H1 (cell line): ENCODE results near the gene CYB5R2. TPM values are rescaled to one million over a fixed set of nuclear protein-coding genes. Genes with fewer than 3 reads are reported as not detected.

Experiments
- CTCF ChIA-PET: fragments of 300-600 bp; sonication (Branson Sonifier 250); formaldehyde crosslinking; loops from one replicate; lab custom pipeline; 2021; ENCODE audit not compliant: partially characterized antibody; lab: Charles Lee
- POLR2A ChIA-PET: fragments of 300-600 bp; sonication (Branson Sonifier 250); formaldehyde crosslinking; loops from one replicate; lab custom pipeline; 2021; ENCODE audit warnings: inconsistent platforms; ENCODE audit not compliant: partially characterized antibody; lab: Charles Lee
- DNase-seq, 2 experiments: peaks; one replicate each; pipeline versions ENCODE4 v3.0.0 to v3.0.0-alpha.2; 2010 to 2022; ENCODE audit warnings: low spot score in 2 of 2, low read depth in 1 of 2, mixed read lengths in 1 of 2
- FAIRE-seq: peaks from 2 replicates; lab custom pipeline; 2011; peaks lifted over from hg19 to GRCh38; lab: Jason Lieb, UNC
- H2AFZ ChIP-seq: 2 replicates; pipeline ENCODE4 v1.8.1; 2012; ENCODE audit warnings: low read length, inconsistent platforms
- H2AK5ac ChIP-seq: 2 replicates; pipeline ENCODE4 v1.6.1; 2013; ENCODE audit warnings: low read depth, low read length
- H2BK120ac ChIP-seq: replicated peaks from 2 replicates; pipeline ENCODE3; 2013; ENCODE audit warnings: low read depth, low read length, inconsistent platforms
- H2BK12ac ChIP-seq: 2 replicates; pipeline ENCODE4 v1.6.1; 2013; ENCODE audit warnings: low read depth, low read length
- H2BK15ac ChIP-seq: 2 replicates; pipeline ENCODE4 v1.6.1; 2013; ENCODE audit warnings: low read length
- H2BK20ac ChIP-seq: 2 replicates; pipeline ENCODE4 v1.6.1; 2013; ENCODE audit warnings: low read length
- H2BK5ac ChIP-seq: 2 replicates; pipeline ENCODE4 v1.6.1; 2013; ENCODE audit warnings: low read depth, low read length
- H3K14ac ChIP-seq: 2 replicates; pipeline ENCODE4 v1.6.1; 2013; ENCODE audit warnings: inconsistent platforms; ENCODE audit not compliant: insufficient read length
- H3K18ac ChIP-seq: 2 replicates; pipeline ENCODE4 v1.6.1; 2013; ENCODE audit warnings: low read length; ENCODE audit errors: extremely low read depth
- H3K23ac ChIP-seq: 2 replicates; pipeline ENCODE4 v1.6.1; 2013; ENCODE audit warnings: inconsistent platforms; ENCODE audit not compliant: insufficient read length
- H3K23me2 ChIP-seq: 2 replicates; pipeline ENCODE4 v1.6.1; 2013; ENCODE audit warnings: low read depth, low read length
- H3K27ac ChIP-seq: 2 replicates; pipeline ENCODE4 v1.6.1; 2011; ENCODE audit warnings: low read depth, low read length, inconsistent platforms
- H3K27me3 ChIP-seq, 4 experiments: replicated peaks in 1 of 4; 1 replicate in 1 of 4; 2 replicates in 3 of 4; pipeline versions ENCODE4 v1.6.1 to v1.8.1; 2011 to 2013; ENCODE audit warnings: low read length in 3 of 4, mild to moderate bottlenecking in 3 of 4, inconsistent platforms in 2 of 4, mixed read lengths in 2 of 4, moderate library complexity in 1 of 4; ENCODE audit not compliant: control insufficient read depth in 3 of 4, insufficient read depth in 3 of 4; ENCODE audit errors: extremely low read depth in 1 of 4
- H3K36me3 ChIP-seq, 4 experiments: 2 replicates each; pipeline versions ENCODE4 v1.6.1 to v1.8.1; 2011 to 2013; ENCODE audit warnings: mild to moderate bottlenecking in 4 of 4, low read length in 3 of 4, moderate library complexity in 2 of 4, control low read depth in 1 of 4, inconsistent platforms in 1 of 4; ENCODE audit not compliant: insufficient read depth in 4 of 4, control insufficient read depth in 2 of 4
- H3K4ac ChIP-seq: replicated peaks from 2 replicates; pipeline ENCODE3; 2013; ENCODE audit warnings: low read length, low read depth, mixed read lengths, inconsistent platforms; ENCODE audit not compliant: insufficient read length
- H3K4me1 ChIP-seq, 4 experiments: replicated peaks in 1 of 4; 1 replicate in 1 of 4; 2 replicates in 3 of 4; pipeline versions ENCODE4 v1.6.1 to v1.8.1; 2011 to 2013; ENCODE audit warnings: low read length in 3 of 4, inconsistent platforms in 2 of 4, mixed read lengths in 1 of 4; ENCODE audit not compliant: insufficient read depth in 4 of 4, control insufficient read depth in 3 of 4
- H3K4me2 ChIP-seq, 2 experiments: 2 replicates each; pipeline versions ENCODE4 v1.6.1 to v1.8.1; 2011 to 2013; ENCODE audit warnings: low read depth in 2 of 2, low read length in 2 of 2, control low read depth in 1 of 2, inconsistent platforms in 1 of 2, mild to moderate bottlenecking in 1 of 2; ENCODE audit not compliant: insufficient read depth in 1 of 2
- H3K4me3 ChIP-seq, 4 experiments: fragments of 200-600, 300-600 bp in 1 of 4; sonication (generic), shearing (Covaris generic), sonication (Bioruptor Twin) in 1 of 4; 2 replicates each; pipeline versions ENCODE4 v1.5.1 to v1.8.1; 2011 to 2016; ENCODE audit warnings: low read length in 4 of 4, low read depth in 3 of 4, control low read depth in 2 of 4, inconsistent platforms in 2 of 4, mild to moderate bottlenecking in 2 of 4, mixed read lengths in 1 of 4, moderate library complexity in 1 of 4; ENCODE audit not compliant: insufficient read depth in 2 of 4; ENCODE audit errors: extremely low read depth in 1 of 4
- H3K56ac ChIP-seq: replicated peaks from 2 replicates; pipeline ENCODE3; 2013; ENCODE audit warnings: low read depth, mild to moderate bottlenecking, mixed read lengths, low read length, inconsistent platforms; ENCODE audit not compliant: insufficient read length
- H3K79me1 ChIP-seq: 2 replicates; pipeline ENCODE4 v1.6.1; 2013; ENCODE audit warnings: low read depth, low read length, control low read depth
- H3K79me2 ChIP-seq, 2 experiments: 2 replicates each; pipeline versions ENCODE4 v1.6.1 to v1.8.1; 2012 to 2013; ENCODE audit warnings: low read length in 2 of 2, mild to moderate bottlenecking in 2 of 2, inconsistent platforms in 1 of 2; ENCODE audit not compliant: insufficient read depth in 2 of 2, control insufficient read depth in 1 of 2
- H3K9ac ChIP-seq, 4 experiments: replicated peaks in 1 of 4; 1 replicate in 1 of 4; 2 replicates in 3 of 4; pipeline versions ENCODE4 v1.6.1 to v1.8.1; 2011 to 2013; ENCODE audit warnings: low read depth in 3 of 4, low read length in 3 of 4, control low read depth in 2 of 4, mild to moderate bottlenecking in 2 of 4, moderate library complexity in 2 of 4, inconsistent platforms in 1 of 4; ENCODE audit errors: extremely low read depth in 1 of 4
- H3K9me3 ChIP-seq, 2 experiments: 2 replicates each; pipeline versions ENCODE4 v1.6.1 to v1.8.1; 2012 to 2013; ENCODE audit warnings: mild to moderate bottlenecking in 2 of 2, moderate library complexity in 2 of 2, control low read depth in 1 of 2, inconsistent platforms in 1 of 2, low read depth in 1 of 2, low read length in 1 of 2, mixed read lengths in 1 of 2; ENCODE audit not compliant: insufficient read depth in 2 of 2
- H4K20me1 ChIP-seq, 2 experiments: replicated peaks in 1 of 2; 2 replicates each; pipeline versions ENCODE3 to v1.8.1; 2011 to 2013; ENCODE audit warnings: inconsistent platforms in 2 of 2, low read length in 2 of 2, mild to moderate bottlenecking in 1 of 2; ENCODE audit not compliant: insufficient read depth in 2 of 2, control insufficient read depth in 1 of 2
- H4K5ac ChIP-seq: 2 replicates; pipeline ENCODE4 v1.6.1; 2013; ENCODE audit warnings: low read length, low read depth, mixed read lengths, inconsistent platforms; ENCODE audit not compliant: insufficient read length
- H4K8ac ChIP-seq: 2 replicates; pipeline ENCODE4 v1.8.0; 2013; ENCODE audit warnings: mild to moderate bottlenecking, moderate library complexity, low read length, inconsistent platforms; ENCODE audit not compliant: insufficient read depth; ENCODE audit errors: extremely low read depth
- H4K91ac ChIP-seq: replicated peaks from 2 replicates; pipeline ENCODE3; 2013; ENCODE audit warnings: low read length, mixed read lengths, inconsistent platforms; ENCODE audit not compliant: insufficient read length
- BACH1 ChIP-seq: IDR thresholded peaks from 2 replicates; pipeline ENCODE4 v1.6.1; 2012; ENCODE audit warnings: low read length, improper control_type of control experiment
- CHD1 ChIP-seq: IDR thresholded peaks from 2 replicates; pipeline ENCODE4 v1.6.1; 2012; ENCODE audit warnings: low read depth, low read length, improper control_type of control experiment
- CTCF ChIP-seq, 3 experiments: IDR thresholded peaks; 1 replicate in 2 of 3; 2 replicates in 1 of 3; pipeline versions ENCODE4 v1.5.1 to v1.6.1; 2011; ENCODE audit warnings: low read length in 3 of 3, mild to moderate bottlenecking in 3 of 3, inconsistent platforms in 2 of 3, low read depth in 1 of 3, moderate library complexity in 1 of 3; ENCODE audit not compliant: insufficient read depth in 1 of 3; ENCODE audit errors: control extremely low read depth in 1 of 3
- EGR1 ChIP-seq: IDR thresholded peaks from 2 replicates; pipeline ENCODE4 v1.6.1; 2011; ENCODE audit warnings: low read depth, low read length, borderline replicate concordance
- FOSL1 ChIP-seq: IDR thresholded peaks from 2 replicates; pipeline ENCODE4 v1.6.1; 2011; ENCODE audit warnings: mild to moderate bottlenecking, low read depth, low read length, moderate library complexity; ENCODE audit not compliant: insufficient read depth
- JUND ChIP-seq: IDR thresholded peaks from 2 replicates; pipeline ENCODE4 v1.6.1; 2011; ENCODE audit warnings: mild to moderate bottlenecking, improper control_type of control experiment, low read length
- KDM4A ChIP-seq: IDR thresholded peaks from one replicate; pipeline ENCODE4 v1.7.1; 2012; ENCODE audit warnings: low read depth, mild to moderate bottlenecking, moderate library complexity, low read length, inconsistent platforms; ENCODE audit not compliant: severe bottlenecking
- POLR2AphosphoS5 ChIP-seq: IDR thresholded peaks from 2 replicates; pipeline ENCODE4 v1.6.1; 2011; ENCODE audit warnings: low read depth, low read length
- SAP30 ChIP-seq: fragments of 300-600 bp; sonication (generic); IDR thresholded peaks from 2 replicates; pipeline ENCODE4 v1.7.1; 2012; ENCODE audit warnings: low read length, moderate library complexity, mild to moderate bottlenecking, inconsistent platforms; ENCODE audit not compliant: insufficient read depth, insufficient replicate concordance
- TAF1 ChIP-seq: IDR thresholded peaks from 2 replicates; pipeline ENCODE4 v1.6.1; 2011; ENCODE audit warnings: mild to moderate bottlenecking, low read depth, low read length
- WGBS, 2 experiments: shearing (Covaris generic) in 1 of 2; methylation state at CpG; one replicate each; pipeline versions ENCODE4 v1.1.6 to v1.1.7; 2013 to 2015; ENCODE audit warnings: low lambda C conversion rate in 2 of 2, mixed read lengths in 2 of 2, inconsistent platforms in 1 of 2, low coverage in 1 of 2, missing lambda C conversion rate in 1 of 2; ENCODE audit not compliant: insufficient replicate concordance in 2 of 2, insufficient coverage in 1 of 2, insufficient read length in 1 of 2; ENCODE audit errors: extremely low coverage in 1 of 2, missing lambda C conversion rate in 1 of 2; 5-methylcytosine and 5-hydroxymethylcytosine counted together
- polyA plus RNA-seq, 7 experiments: library from polyadenylated mRNA; depleted of rRNA in 3 of 7; stranded (reverse) in 5 of 7; unstranded in 2 of 7; fragments of >200 nt in 5 of 7; fragments of 200-250 nt in 2 of 7; gene quantifications; 1 replicate in 5 of 7; 2 replicates in 1 of 7; 4 replicates in 1 of 7; pipeline versions ENCODE4 v1.2.1 to v1.2.3, GENCODE V29; 2011 to 2013; ENCODE audit warnings: missing spikeins in 2 of 7, mixed read lengths in 2 of 7
- total RNA-seq: library from RNA; stranded (reverse); fragmentation: NEBNext Ultra II Directional; extraction: Animal tissue kit (Norgen Biotek cat#: 25700); gene quantifications from 2 replicates; pipeline ENCODE4 v1.2.1, GENCODE V29; 2021
- TF ChIP-seq, protein P1 (sequence below): IDR thresholded peaks from 2 replicates; pipeline ENCODE4 v1.6.1; 2011; ENCODE audit warnings: low read length, improper control_type of control experiment

Gene CYB5R2
- total and polyA plus RNA-seq, 2 of the 8 experiments (the other 6 are each of a cell fraction or from before 2014, with no cell fraction given), result 53.0 to 55.9 TPM

GRCh38 chr11:7683571-7683970, 10.3 kb upstream of the CYB5R2 start:
- 88% methylated on average over 2 of the region's 2 CpGs; no CpG with 5 or more reads in 1 of the 2 experiments for WGBS, 2 experiments
- H3K4me2 ChIP-seq, result no peak overlapping the region
- FAIRE-seq, result no peak
- no peak for TF ChIP-seq POLR2AphosphoS5
- no peak for TF ChIP-seq EGR1
- TF ChIP-seq, protein P1, sequence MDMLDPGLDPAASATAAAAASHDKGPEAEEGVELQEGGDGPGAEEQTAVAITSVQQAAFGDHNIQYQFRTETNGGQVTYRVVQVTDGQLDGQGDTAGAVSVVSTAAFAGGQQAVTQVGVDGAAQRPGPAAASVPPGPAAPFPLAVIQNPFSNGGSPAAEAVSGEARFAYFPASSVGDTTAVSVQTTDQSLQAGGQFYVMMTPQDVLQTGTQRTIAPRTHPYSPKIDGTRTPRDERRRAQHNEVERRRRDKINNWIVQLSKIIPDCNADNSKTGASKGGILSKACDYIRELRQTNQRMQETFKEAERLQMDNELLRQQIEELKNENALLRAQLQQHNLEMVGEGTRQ, result no peak
- TF ChIP-seq BACH1, result no peak
- TF ChIP-seq JUND, result no peak
- no peak for TF ChIP-seq SAP30
- TF ChIP-seq CHD1, result no peak
- TF ChIP-seq KDM4A, result no peak
- no peak for TF ChIP-seq TAF1
- TF ChIP-seq CTCF (IDR thresholded peaks at IDR 0.05; ENCODE audit: control extremely low read depth in 1 of 3, insufficient read depth in 1 of 3, low read depth in 1 of 3, low read length in 3 of 3), result no peak
- no peak for TF ChIP-seq FOSL1

More at GRCh38 chr11:7683571-7683970, 10.3 kb upstream of the CYB5R2 start:
- no peak overlapping the region for H3K14ac ChIP-seq
- CTCF ChIA-PET, result interaction anchor here (0.6 to 1.0 kb wide), 2 partner anchors 11 to 115 kb away, joined by 3 to 4 read pairs; no protein-coding TSS in a partner anchor
- H3K4me1 ChIP-seq, result peaks cover 0 to 13% (median under 1%) of the 10 kb centered on the region in 4 experiments; a peak in 3 of 7 replicates
- H2BK5ac ChIP-seq, result no peak overlapping the region
- H2BK120ac ChIP-seq, result no peak overlapping the region
- H3K23ac ChIP-seq, result no peak overlapping the region
- no peak overlapping the region for H2AK5ac ChIP-seq
- H2AFZ ChIP-seq, result no peak overlapping the region
- no peaks in the 10 kb centered on the region for H3K23me2 ChIP-seq
- H2BK15ac ChIP-seq, result no peak overlapping the region
- H4K8ac ChIP-seq, result no peak overlapping the region
- H4K20me1 ChIP-seq, result no peaks in the 10 kb centered on the region
- no peak for DNase-seq
- no peak overlapping the region for H2BK20ac ChIP-seq
- no peak overlapping the region for H3K27ac ChIP-seq
- no peak overlapping the region for H3K4ac ChIP-seq
- no peak overlapping the region for H3K18ac ChIP-seq
- no peak overlapping the region for H3K4me3 ChIP-seq
- no peak overlapping the region for H4K91ac ChIP-seq
- no peaks in the 10 kb centered on the region for H3K9me3 ChIP-seq
- no peaks in the 10 kb centered on the region for H3K36me3 ChIP-seq
- no peaks in the 10 kb centered on the region for H3K79me1 ChIP-seq
- H2BK12ac ChIP-seq, result no peak overlapping the region
- H4K5ac ChIP-seq, result no peak overlapping the region
- H3K56ac ChIP-seq, result no peak overlapping the region
- POLR2A ChIA-PET, result interaction anchor here (3.9 kb wide), 1 partner anchor 10 kb away, joined by 14 read pairs; the partner anchor contains the start of gene CYB5R2
- H3K9ac ChIP-seq, result no peak overlapping the region
- no peaks in the 10 kb centered on the region for H3K79me2 ChIP-seq
- H3K27me3 ChIP-seq, result no peaks in the 10 kb centered on the region
